Stimulated activated CD4-positive, alpha-beta T cell treated with anti-CD3 and anti-CD28 coated beads, Interleukin-1b, Interleukin-23, amount 100 ng/mL, for 24 hours (primary cell): ENCODE results near the gene NPIPA1.
"Not testable (repeated sequence)": the region's sequence is repeated elsewhere in the genome, so short reads cannot be mapped to it uniquely, and the experiment has no call there.

Experiments used
- DNase-seq, 4 experiments: peaks; one replicate each; pipeline ENCODE4 v3.0.0-alpha.2; 2020; ENCODE audit warnings: low read depth in 4 of 4, low spot score in 1 of 4

The NPIPA1 gene

DNA sequence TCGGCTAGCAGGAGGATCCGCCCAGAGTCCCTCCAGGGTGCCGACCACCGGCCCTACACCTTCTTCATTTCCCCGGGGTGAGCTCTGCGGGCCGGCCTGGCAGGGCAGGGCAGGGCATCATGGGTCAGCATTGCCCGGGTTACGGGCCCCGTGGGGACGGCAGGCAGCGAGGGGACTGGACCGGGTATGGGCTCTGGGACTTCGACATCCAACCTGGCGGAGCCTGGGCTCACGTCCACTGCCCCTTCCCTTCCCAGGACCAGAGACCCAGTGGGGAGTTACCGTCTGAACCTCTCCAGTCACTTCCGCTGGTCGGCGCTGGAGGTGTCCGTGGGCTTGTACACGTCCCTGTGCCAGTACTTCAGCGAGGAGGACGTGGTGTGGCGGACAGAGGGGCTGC lies 7.0 kb upstream of the NPIPA1 start:
- not testable (repeated sequence) for DNase-seq

DNA sequence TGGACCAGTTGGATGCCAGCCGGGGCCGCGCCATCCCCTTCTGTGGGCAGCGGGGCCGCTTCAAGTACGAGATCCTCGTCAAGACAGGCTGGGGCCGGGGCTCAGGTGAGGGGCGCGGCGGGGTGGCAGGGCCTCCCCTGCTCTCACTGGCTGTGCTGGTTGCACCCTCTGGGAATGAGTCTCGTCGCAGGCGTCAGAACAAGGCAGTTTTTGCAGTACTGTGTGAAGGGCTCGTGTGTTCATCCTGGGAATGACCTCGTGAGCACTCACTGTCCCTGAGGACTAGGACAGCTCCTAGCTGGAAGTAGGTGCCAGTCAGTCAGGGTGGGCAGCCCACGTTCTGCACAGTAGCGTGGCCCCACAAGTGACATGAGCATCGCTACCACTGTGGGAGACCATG lies 6.3 kb upstream of the NPIPA1 start:
- DNase-seq = not testable (repeated sequence)

DNA sequence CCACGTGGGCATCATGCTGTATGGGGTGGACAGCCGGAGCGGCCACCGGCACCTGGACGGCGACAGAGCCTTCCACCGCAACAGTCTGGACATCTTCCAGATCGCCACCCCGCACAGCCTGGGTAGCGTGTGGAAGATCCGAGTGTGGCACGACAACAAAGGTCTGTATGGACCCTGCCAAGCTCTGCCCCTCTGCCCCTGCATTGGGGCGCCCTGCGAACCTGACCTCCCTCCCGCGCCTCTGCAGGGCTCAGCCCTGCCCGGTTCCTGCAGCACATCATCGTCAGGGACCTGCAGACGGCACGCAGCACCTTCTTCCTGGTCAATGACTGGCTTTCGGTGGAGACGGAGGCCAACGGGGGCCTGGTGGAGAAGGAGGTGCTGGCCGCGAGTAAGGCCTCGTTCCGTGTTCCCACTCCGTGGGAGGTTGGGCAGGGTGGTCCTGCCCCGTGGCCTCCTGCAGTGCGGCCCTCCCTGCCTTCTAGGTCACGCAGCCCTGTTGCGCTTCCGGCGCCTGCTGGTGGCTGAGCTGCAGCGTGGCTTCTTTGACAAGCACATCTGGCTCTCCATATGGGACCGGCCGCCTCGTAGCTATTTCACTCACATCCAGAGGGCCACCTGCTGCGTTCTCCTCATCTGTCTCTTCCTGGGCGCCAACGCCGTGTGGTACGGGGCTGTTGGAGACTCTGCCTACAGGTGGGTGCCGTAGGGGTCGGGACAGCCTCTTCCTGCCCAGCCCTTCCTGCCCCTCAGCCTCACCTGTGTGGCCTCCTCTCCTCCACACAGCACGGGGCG lies 4.5 kb upstream of the NPIPA1 start:
- not testable (repeated sequence) for DNase-seq

DNA sequence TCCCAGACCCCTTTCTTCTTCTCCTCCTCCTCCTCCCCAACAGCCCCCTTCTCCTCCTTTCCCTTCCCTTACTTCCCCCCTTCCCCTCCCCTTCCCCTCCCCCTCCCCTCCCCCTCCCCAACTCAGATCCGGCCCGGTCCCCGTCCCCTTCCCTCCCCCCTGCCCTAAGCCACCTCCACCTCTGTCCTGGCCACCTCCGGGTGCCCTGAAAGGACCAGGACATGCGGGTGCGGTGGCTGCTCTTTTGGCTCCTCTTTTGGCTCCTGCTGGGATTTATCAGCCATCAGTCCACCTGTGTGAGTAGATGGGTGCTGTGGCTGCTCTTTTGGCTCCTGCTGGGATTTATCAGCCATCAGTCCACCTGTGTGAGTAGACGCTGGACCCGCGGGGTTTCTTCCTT lies 751 bp downstream of the NPIPA1 start:
- DNase-seq = not testable (repeated sequence)

DNA sequence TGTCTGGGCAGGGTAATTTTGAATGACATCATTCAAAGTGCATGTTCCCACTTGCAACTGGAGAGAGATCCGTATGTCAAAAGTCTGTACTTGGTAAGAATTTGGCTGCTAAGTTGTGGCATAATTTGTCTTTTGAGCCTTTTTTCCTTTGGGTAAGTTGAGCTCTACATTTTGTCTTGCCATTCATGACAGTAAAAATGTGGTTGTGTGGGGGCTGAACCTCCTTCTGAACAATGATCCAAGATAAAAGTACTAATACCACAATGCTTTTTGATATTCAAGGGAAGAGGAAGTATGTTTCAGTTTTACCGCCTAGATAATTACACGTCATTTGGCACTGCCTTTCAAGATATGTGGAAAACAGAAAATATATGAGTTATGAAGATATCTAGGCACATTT lies 5.4 kb downstream of the NPIPA1 start:
- not testable (repeated sequence) for DNase-seq

DNA sequence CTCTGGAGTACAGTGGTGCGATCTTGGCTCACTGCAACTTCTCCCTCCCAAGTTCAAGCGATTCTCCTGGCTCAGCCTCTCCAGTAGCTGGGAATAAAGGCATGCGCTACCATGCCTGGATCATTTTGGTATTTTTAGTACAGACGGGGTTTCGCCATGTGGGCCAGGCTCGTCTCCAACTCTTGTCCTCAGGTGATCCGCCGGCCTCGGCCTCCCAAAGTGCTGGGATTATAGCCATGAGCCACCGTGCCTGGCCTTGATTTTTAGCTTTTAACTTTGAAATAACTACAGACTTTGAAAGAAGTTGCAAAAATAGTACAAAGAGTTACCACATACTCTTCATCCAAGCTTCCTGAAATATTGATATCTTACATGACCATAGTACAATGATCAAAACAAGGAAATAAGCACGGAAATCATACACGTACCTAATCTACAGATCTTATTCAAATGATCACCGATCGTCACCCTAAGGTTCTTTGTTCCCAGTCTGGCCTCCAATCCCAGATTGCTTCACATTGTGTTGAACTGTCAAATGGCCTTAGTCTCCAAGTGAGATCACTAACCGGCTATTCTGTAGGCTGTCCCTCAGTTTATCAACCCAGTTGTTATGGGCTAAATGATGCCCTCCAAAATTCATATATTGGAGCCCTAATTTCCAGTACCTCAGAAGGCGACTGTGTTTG lies 18.4 kb downstream of the NPIPA1 start:
- no peak for DNase-seq

DNA sequence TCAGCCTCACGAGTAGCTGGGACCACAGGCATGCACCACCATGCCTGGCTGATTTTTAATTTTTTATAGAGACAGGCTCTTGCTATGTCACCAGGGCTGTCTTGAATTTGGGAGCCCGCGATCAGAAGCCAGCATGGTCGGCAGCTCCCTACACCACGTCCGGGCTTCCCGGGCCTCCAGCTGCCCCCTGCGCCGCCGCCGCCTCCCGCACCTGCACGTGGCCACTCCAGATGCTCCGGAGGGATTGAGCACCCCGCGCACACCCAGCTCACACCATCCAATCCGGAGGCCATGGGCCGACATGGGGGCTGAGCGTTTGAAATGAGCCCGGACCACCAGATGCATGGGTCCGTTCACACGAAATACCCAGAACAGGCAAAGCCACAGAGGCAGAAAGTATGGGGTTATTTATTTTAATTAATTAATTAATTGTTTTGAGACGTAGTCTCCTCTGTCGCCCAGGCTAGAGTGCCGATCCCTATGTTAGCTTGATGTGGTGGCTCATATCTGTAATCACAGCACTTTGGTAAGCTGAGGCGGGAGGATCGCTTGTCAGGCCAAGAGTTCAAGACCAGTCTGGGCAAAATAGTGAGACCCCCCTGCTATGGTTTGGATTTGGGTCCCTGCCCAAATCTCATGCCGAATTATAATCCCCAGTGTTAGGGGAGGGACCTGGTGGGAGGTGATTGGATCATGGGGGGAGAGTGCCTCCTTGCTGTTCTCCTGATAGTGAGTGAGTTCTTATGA lies 20.5 kb downstream of the NPIPA1 start:
- no peak for DNase-seq

DNA sequence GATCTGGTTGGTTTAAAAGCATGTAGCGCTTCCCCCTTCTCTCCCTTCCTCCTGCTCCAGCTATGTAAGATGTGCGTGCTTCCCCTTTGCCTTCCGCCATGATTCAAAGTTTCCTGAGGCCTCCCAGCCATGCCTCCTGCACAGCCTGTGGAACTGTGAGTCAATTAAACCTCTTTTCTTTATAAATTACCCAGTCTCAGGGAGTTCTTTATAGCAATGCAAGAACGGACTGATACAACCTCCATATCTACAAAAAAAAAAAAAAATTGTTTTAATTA lies 21.0 kb downstream of the NPIPA1 start:
- no peak for DNase-seq

DNA sequence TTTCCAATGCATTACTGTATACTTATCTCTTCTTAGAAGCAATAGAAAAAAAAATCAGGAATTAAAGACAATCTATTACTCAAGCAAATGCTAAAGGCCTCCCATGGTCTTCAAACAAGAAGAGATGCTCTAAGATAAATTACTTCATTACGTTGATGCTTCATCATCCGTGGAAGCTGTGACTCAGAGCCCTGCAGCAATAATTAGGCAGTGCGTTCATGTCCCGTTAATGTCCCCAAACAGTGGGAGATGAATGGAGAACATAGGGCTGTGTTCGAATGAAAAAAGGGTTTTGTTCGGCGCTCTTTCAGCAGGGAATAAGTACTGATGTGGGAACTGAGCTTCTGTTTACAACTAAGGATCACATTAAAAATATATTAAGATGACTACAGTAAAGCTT lies 21.7 kb downstream of the NPIPA1 start:
- no peak for DNase-seq

DNA sequence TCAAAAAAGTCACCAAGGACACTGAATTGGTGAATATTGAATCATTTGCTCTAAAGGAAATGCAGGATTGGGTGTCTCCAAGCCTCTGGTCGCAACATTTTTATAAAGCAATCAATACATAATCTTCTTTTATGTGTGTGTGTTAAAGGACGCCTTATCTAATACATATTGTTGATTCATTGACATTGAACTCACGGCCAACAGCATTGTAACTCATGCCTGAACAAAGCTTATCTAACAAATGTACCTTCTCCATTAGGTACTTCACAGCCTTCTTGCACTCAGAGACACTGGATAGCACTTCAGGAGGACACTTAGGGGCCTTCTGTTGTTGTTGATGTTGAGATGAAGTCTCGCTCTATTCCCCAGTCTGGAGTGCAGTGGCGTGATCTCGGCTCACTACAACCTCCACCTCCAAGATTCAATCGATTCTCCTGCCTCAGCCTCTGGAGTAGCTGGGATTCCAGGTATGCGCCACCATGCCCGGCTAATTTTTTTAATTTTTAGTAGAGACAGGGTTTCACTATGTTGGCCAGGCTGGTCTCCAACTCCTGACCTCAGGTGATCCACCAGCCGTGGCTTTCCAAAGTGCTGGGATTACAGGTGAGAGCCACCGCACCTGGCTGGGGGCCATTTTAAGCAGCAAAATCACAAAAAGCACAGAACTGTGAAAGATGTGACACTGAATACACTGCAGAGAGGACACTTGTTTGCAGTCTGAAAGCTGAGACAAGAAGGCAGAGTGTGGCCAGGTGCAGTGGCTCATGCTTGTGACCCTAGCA lies 24.4 kb downstream of the NPIPA1 start:
- DNase-seq = no peak

DNA sequence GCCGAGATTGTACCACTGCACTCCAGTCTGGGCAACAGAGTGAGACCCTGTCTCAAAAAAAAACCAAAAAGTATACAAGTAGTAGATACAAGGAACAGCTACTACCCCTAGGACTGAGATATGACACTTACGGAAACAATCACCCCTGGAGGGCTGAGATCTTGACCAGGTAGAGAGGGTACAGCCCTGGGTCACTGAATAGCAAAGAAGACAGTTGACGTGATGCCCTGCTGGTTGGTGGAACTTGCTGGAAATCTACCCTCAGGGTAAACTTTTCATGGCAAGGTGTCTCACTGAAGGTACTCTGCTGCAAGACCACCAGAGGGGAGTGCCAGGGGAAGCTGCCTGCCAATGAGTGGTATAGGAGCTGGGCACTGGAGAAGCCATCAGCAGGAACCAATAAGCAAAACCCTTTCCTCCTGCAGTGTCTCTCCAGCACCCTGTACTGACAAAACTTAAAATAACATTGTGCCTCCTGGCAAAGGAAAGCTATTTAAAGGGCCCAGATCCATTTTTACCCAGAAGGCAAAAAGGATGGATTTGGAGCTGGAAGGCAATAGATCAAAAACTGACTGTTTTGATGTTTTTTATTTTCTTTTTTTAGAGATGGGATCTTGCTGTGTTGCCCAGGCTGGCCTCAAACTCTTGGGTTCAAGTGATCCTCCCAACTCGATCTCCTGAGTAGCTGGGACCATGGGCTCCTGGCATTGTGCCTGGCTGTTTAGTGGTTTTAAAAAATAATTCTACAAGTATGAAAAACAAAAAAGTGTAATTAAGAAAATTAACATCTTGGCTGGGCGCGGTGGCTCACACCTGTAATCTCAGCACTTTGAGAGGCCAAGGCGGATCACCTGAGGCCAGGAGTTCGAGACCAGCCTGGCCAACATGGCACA lies 26.3 kb downstream of the NPIPA1 start:
- no peak for DNase-seq

DNA sequence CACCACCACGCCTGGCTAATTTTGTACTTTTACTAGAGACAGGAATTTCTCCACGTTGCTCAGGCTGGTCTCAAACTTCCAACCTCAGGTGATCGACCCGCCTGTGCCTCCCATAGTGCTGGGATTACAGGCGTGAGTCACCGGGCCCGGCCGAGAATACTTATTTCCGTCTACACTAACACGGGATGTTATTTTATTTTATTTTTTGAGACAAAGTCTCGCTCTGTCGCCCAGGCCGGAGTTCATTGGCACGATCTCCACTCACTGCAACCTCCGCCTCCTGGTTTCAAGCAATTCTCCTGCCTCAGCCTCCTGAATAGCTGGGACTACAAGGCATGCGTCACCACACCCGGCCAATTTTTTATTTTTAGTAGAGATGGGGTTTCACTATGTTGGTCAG lies 28.1 kb downstream of the NPIPA1 start:
- no peak for DNase-seq

DNA sequence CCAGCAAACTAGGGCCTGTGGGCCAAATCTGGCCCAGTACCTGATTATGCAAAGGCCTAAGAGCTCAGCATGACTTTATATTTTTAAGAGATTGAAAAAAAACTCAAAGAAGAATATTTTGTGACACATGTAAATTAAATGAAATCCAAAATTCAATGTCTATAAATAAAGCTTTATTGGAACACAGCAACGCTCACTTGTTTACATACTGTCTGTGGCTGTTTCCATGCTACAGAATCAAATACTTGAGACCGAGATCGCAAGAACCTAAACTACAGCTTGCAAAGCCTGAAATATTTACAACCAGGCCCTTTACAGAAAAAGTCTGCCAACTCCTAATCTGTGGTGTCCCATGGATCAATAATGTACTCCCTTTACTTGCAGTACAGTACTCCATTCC lies 32.6 kb downstream of the NPIPA1 start:
- DNase-seq = not testable (repeated sequence)

DNA sequence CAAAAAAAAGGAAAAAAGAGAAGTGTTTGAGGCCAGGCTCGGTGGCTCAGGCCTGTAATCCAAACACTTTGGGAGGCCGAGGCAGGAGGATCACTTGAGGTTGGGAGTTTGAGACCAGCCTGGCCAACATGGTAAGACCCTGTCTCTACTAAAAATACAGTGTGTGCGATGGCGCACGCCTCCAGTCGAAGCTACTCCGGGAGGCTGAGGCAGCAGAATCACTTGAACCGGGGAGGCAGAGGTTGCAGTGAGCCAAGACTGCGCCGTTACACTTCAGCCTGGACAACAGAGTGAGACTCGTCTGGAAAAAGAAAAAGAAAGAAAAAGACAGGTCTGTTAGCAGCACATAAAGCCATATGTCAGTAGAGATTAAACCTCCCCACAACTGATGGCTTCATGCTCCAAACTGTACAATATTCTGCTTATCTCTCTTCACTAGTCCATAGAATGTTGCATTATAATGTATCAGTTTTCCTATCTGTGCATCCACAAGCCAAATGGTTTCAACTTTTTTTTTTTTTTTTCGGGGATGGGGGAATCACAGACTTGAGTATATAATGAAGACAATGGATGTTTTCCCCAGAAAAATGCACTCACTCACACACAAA lies 34.5 kb downstream of the NPIPA1 start:
- DNase-seq = not testable (repeated sequence)

DNA sequence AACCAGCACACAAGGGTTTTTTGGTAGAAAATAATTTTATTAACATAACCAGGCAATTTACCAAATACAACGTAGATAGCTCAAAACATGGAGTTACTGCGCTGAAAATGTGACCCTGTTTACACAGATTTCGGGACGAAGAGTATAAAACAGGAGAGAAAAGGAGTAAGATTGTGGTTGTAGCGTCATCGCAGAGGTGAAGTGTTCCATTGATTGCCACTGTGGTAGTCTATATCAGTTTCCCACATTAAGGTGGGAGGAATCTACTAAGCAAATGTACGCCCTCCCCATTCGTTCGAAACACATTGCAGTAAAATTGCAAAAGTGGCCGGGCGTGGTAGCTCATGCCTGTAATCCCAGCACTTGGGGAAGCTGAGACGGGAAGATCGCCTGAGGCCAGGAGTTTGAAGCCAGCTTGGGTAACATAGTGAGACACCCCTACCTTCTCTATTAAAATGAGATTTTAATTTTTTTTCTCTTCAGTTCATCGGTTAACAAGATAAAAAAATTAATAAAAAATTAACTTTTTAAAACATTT lies 36.6 kb downstream of the NPIPA1 start:
- not testable (repeated sequence) for DNase-seq

DNA sequence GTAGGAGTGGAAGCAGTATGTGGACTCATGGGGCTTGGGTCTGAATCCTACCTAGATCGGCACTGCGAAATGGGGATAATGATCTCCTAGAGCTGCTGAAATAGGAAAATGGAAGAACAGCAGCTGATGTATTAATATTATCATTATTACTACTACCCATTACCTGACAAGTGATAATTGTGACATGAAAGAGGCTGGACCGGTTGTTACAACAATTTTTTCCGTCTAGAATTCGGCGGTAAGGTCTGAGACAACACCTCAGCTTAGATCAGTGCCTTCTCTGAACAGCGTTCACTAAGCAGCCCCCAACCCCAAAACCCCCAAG lies 37.0 kb downstream of the NPIPA1 start:
- DNase-seq = not testable (repeated sequence)

DNA sequence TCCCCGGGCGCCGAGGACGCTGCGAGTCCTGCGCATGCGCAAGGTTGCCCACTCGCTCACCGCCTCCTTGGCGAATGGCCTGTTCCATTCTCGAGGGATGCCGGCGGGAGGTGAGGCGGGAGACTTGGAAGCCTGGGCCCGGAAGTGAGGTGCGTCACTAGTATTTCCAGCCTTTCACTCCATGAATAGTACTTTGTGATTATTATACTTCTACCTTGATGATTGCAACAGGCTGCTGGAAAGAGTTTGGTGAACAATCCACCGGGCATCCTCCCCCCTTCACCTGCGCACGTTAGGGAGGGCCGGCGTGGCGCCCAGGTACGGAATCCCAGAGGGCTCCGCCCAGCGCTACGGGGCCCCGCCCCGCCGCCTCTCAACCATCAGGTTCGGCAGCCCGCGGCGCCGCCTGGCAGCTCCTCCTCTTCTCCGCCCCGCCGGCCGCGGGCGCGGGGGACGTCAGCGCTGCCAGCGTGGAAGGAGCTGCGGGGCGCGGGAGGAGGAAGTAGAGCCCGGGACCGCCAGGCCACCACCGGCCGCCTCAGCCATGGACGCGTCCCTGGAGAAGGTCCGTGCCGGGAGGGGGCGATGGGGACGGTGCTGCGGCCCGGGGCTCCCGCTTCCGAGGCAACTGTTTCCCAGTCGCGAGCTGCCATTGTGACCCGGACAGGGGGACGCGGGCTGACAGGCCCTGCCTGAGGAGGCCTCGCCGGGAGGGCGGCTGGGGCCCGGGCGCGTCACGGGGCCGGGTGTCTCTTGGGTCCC lies 37.6 kb downstream of the NPIPA1 start, which contains the start of gene PDXDC1:
PDXDC1 (plus strand) TSS at position 371 of the 762 bp plus-strand sequence; CDS start at position 545, 174 bp downstream.
- DNase-seq = peak; percentile 89 to 98 (median 96)

DNA sequence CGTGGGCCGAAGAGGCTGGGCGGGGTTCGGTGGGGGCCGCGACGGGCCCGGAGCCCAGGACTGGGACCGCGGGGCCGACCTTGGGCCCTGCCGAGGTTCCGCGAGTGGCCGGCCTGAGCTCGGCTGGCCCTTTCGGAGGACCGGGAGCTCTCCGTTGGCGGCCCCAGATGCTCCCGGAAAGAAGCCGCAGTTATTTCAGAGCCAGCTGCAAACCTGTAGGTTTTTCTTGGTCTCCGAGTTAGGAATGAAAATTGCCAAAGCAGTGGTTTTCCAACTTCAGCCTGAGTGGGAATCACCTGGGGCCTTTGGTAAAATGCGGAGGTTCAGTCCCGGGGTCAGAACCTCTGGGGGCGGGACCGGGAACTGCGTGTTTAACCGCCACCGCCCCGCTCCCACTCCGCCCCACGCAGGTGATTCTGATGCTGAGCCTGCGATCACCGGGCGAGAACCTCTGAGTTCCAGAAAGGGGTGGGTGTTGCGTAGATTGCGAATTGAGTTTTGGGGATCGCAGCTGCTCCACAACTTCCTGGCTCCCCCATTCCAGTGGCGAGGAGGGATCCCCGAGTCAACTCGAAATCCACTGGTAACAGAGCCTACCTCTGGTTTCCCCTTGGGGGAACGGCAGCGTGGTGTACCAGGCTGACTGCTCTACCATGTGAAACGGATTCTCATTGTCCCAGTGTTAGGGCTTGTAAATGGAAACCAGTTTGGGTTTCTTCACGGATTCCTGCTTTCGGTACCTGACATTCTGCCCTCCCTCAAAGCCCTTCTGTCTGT lies 38.4 kb downstream of the NPIPA1 start:
- peak; percentile 23 to 44 (median 38) for DNase-seq
